ENCODE results near the gene ARHGAP22.

The ARHGAP22 gene

GRCh38 chr10:48533951-48534720 lies 70.7 kb downstream of the ARHGAP22 start:
- peak; percentile 73 for DNase-seq (ENCODE audit: low read depth, low spot score)

- no peak for DNase-seq (ENCODE audit: low read depth, low spot score)
These were observed 71.3 kb downstream of the ARHGAP22 start for GRCh38 chr10:48533540-48533939.

- no peak for DNase-seq (ENCODE audit: low read depth, low spot score)
These were observed 73.4 kb downstream of the ARHGAP22 start for GRCh38 chr10:48531486-48531885.

GRCh38 chr10:48529331-48529730 lies 75.5 kb downstream of the ARHGAP22 start:
- DNase-seq (ENCODE audit: low read depth, low spot score): no peak

DNA sequence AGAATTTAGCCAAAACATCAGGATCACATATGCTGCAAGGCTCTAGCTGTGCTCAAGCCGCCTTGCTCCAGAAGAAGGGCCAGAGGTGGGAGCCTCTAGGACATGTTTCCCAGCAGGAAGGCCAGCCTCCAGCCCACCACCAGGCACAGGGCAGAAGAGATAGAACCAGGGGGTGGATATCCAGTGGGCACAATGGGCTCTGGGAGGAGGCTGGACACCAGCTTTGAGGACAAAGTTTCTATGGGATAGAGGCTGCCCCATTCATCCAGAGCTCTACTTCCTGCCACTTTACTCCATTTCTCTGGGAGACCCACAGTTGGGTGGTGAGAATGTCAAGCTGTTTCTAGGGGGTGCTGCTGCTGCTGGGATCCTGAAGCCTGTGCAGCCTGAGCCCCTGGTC lies 77.1 kb downstream of the ARHGAP22 start:
- DNase-seq (ENCODE audit: low read depth, low spot score): no peak

- DNase-seq (ENCODE audit: low read depth, low spot score): no peak
These were observed 77.9 kb downstream of the ARHGAP22 start for GRCh38 chr10:48526846-48527505.

GRCh38 chr10:48526011-48526821 lies 78.7 kb downstream of the ARHGAP22 start:
- no peak for DNase-seq (ENCODE audit: low read depth, low spot score)

- no peak for DNase-seq (ENCODE audit: low read depth, low spot score)
These were observed 79.8 kb downstream of the ARHGAP22 start for GRCh38 chr10:48525113-48525512.

DNA sequence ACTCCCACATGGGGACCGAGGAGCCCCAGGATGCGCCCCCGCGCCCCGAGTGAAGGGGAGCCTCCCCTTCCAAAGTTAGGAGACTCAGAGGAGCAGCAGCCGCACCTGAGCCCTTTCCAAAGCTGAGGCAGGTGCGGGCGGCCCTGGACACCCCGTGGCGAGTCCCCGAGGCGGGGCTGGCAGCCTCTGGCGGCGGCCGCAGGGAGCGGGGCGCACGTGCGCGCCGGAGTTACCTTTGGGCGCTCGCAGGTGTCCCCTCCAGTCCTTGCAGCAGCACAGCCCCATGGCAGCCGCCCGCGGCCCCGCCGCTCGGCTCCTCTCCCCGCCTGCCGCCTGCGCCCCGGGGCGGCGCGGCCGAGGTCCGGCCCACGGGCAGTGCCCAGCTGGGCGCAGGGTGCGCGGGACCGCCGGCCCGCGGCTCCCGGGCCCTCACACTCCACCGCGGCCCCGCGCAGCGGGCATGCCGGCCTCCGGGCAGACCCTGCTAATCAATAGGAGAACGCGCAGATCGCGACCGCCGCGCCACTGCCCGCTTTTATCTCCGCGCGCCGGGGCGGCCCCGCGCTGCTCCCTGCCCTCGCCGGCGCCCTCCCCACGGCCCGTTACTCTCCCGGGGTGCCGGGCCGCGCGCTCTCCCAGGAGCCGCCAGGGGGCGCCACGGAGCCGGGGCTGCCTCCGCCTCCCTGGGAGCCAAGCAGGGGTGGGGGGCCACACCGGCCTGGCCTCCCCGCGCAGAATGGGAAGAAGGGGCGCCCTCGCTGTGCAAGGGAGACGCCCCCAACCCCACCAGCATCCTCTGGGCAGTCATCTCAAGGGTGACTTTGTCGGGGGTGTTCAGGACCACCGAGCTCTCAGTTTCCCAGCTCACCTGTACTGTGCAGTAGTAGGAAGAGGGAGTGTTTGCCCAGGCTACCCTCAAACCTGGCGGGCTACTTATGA lies 80.8 kb downstream of the ARHGAP22 start:
- DNase-seq (ENCODE audit: low read depth, low spot score): no peak

- no peak for DNase-seq (ENCODE audit: low read depth, low spot score)
These were observed 81.6 kb downstream of the ARHGAP22 start for GRCh38 chr10:48523212-48523819.

- DNase-seq (ENCODE audit: low read depth, low spot score): no peak
These were observed 82.7 kb downstream of the ARHGAP22 start for GRCh38 chr10:48522011-48522765.

DNA sequence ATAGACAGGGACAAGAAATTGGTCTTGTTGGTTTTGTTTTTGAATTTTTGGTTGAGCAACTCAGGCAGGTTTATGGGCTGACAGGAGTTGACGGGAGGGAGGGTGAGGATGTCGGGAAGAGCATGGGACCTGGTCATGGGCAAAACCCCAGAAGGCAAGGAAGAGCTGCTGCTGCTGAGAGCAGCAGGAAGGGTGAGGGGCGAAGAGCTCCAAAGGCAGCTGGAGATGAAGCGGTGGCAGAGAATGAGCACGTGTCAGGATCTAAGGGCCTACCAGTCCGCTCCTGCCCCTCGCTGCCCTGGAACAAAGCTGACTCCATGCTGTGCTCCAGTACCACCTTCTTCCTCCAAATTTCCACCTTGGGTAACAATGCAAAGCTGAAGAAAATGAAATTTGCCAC lies 84.3 kb downstream of the ARHGAP22 start:
- DNase-seq (ENCODE audit: low read depth, low spot score): no peak

- no peak for DNase-seq (ENCODE audit: low read depth, low spot score)
These were observed 84.7 kb downstream of the ARHGAP22 start for GRCh38 chr10:48520184-48520506.

DNA sequence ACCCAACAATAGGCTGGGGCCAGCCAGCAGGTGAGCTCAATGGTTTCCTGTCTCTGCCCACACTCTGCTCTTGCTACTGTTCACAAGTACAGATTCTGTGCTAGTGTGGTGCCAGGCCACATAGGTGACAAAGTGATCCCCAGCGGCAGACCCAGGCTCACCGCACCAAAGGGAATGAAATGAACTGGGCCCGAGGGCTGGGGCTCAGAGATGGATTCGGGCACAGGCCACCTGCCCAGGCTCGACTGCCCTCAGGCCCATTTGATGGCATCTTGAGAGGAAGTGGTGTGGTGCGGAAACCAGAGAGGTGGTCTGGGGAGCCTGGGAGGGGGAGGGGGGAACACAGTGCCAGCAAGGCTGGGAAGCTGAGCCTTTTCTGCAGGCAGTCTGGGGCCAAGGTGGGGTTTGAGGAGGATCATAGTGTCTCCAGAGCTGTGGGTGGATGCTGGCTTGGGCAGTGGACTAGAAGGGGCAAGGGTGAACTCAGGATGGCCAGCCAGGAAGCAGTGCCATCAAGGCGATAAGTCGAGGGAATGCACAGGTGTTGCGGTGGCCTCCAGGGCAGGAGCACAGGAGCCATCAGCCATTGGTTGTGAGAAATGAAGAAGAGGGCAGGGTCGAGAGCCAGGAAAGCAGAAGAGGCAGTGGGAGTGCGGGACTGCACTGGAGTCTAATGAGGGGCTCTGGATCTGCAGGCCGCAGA lies 85.2 kb downstream of the ARHGAP22 start:
- DNase-seq (ENCODE audit: low read depth, low spot score): no peak

DNA sequence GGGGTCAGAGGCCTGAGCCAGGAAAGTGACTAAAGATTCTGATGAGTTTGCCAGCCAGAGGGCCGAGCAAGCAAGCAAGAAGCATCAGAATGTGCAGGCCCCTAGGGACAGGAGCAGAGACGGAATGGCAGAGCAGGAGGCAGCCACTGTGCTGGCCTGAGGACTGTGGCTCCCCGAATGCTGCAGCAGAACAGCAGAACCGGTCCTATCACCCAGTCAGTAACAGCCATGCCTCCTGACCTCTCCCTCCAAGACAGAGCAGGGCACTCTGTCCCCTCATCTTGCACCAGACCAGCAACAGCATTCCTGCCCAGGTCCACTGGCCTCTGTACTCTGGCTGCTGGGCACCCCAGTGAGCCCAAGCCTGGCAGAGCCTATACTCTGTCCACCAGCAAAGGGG lies 85.9 kb downstream of the ARHGAP22 start:
- DNase-seq (ENCODE audit: low read depth, low spot score): no peak

GRCh38 chr10:48517911-48518811 lies 86.7 kb downstream of the ARHGAP22 start:
- no peak for DNase-seq (ENCODE audit: low read depth, low spot score)

DNA sequence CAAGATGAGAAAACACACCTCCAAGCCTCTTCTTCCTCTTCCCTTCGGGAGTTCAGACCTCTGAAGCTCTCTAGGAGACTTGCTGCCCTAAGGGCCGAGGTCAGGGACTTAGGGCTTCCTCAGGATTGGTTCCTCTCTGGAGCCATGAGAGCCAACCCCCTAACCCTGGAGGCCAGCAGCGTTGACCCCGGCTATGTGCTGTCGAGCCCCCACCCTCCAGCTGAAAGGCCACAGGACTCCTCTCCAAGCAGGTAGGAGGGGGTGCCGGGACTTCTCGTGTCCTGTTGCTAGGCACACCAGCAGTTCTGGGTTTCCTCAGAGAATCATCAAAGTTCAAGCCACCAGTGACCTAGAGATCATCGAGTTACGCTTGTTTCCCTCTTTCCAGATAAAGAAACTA lies 87.4 kb downstream of the ARHGAP22 start:
- no peak for DNase-seq (ENCODE audit: low read depth, low spot score)

DNA sequence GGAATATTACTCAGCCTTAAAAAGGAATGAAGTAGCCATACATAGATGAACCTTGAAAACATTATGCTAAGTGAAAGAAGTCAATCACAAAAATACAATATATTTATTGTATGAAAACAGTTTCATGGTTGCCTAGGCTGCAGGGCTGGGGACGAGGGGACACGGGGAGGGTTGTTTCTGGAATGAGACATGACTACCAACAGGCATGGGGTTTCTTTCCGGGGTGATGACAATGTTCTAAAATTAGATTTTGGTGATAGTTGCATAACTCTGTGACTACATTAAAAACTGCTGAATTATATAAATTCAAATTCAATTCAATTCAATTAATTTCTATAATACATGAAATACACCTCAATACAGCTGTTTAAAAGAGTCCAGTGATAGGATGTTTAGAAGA lies 88.0 kb downstream of the ARHGAP22 start:
- no peak for DNase-seq (ENCODE audit: low read depth, low spot score)

DNA sequence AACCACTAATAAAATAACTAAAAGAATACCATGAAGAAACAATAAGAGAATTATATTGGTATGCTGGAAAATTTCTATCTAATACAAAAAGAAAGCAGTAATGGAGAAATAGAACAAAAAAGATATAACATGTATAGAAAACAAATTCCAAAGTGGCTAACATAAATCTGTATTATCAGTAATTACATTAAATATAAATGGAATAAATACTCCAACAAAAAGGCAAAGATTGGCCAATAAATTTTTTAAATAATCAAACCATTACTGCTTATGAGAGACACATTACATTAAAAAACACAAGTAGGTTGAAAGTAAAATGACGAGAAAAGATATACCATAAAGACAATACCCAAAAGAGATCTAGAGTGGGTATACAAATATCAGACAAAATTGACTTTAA lies 90.0 kb downstream of the ARHGAP22 start:
- no peak for DNase-seq (ENCODE audit: low read depth, low spot score)

Data from iPS DF 19.7 (cell line).